ENCODE results near the gene CD163L1.

CD163L1 gene

GRCh38 chr12:7324176-7324575 is 119.8 kb downstream of the CD163L1 start:
- DNase-seq (ENCODE audit: low spot score), result no peak

DNA sequence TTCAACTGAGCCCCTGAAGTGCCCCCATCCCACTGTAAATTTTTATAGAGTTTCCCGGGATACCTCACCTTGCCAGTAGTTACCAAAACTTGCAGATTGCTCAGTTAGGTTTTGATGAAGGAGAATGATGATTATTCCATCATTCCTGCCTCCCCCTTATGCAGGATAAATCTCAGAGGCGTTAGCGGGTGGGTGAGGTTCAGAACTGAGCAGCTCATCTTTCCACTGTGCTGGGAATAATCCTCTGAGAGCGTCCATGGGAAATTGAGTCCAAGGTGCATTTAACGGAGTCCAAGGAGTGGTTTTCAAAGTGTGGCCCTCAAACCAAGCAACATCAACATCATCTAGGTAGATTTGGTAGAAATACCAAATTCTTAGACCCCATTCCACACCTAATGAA is 121.4 kb downstream of the CD163L1 start:
- DNase-seq (ENCODE audit: low spot score), result no peak

DNA sequence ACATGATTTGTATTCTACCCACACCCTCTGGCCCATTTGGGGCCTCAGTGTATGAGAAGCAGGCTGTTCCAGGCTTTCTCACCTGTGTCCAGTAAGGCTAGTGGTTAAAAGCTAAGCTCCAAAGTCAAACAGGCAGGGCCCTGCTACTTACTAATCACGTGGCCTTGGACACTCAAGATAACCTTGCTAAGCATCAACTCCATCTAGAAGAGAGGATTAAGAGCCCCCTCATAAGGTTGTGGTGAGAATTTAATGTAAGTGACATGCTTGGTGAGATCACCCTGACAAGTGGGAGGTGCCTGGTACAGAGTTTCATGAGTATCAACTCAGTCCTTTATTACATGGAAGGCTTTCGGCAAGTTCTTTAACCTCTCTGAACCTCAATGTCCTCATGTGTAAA is 122.3 kb downstream of the CD163L1 start:
- DNase-seq (ENCODE audit: low spot score), result no peak

DNA sequence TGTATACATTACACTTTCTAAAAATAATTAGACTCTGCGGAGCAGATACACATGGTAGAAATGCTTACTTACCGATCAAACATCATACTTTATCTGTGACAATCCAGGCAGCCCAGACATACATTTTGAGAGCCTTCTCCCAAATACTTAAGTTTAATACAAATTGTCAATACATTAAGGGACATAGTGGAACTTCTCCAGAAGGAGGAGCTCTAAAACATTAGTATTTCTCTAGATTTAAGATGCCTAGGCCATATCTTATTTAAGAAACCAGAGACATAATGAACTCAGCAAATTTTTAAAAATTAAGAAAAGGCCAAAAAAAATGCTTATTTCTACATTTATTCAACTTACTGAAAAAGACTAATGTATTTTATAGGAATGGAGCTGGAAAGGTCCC is 124.0 kb downstream of the CD163L1 start:
- no peak for DNase-seq (ENCODE audit: low spot score)

- no peak for DNase-seq (ENCODE audit: low spot score)
Measured at GRCh38 chr12:7310070-7310469, 133.9 kb downstream of the CD163L1 start.
